Natural killer cell (primary cell): ENCODE results near the gene CHKB. TPM values are rescaled to one million over a fixed set of nuclear protein-coding genes. Genes with fewer than 3 reads are reported as not detected.

Experiments
- ATAC-seq, 3 donors: fragments of 150-1000 bp in 2 of 3; fragments of 200-7000 bp in 1 of 3; cut with Tn5 transposase; 1 replicate in 1 of 3; 2 replicates in 2 of 3; pipeline ENCODE4 v1.10.0; 2021; ENCODE audit warnings: mild to moderate bottlenecking in 2 of 3, moderate library complexity in 2 of 3
- DNase-seq, 2 donors: peaks; one replicate each; pipeline versions ENCODE4 v3.0.0 to v3.0.0-alpha.2; 2013 to 2021; ENCODE audit warnings: mixed read lengths in 1 of 2
- H3K27ac ChIP-seq: one replicate; pipeline ENCODE4 v1.5.1; 2013; ENCODE audit warnings: mild to moderate bottlenecking, low read length
- H3K27me3 ChIP-seq: one replicate; pipeline ENCODE4 v1.6.1; 2013; ENCODE audit warnings: low read length; ENCODE audit not compliant: control insufficient read depth, insufficient read depth
- H3K36me3 ChIP-seq: one replicate; pipeline ENCODE4 v1.6.1; 2013; ENCODE audit warnings: low read length; ENCODE audit not compliant: control insufficient read depth, insufficient read depth
- H3K4me1 ChIP-seq: one replicate; pipeline ENCODE4 v1.6.1; 2013; ENCODE audit warnings: low read length; ENCODE audit not compliant: control insufficient read depth, insufficient read depth
- H3K4me3 ChIP-seq: one replicate; pipeline ENCODE4 v1.5.1; 2013; ENCODE audit warnings: low read length
- H3K9me3 ChIP-seq: one replicate; pipeline ENCODE4 v1.6.1; 2013; ENCODE audit warnings: low read length; ENCODE audit not compliant: control insufficient read depth, insufficient read depth
- H3K27ac Mint-ChIP-seq, 2 donors: one replicate each; pipeline ENCODE4 v1.8.0; 2022; ENCODE audit warnings: mild to moderate bottlenecking in 2 of 2, mixed read lengths in 2 of 2, moderate library complexity in 1 of 2
- H3K27me3 Mint-ChIP-seq, 2 donors: one replicate each; pipeline ENCODE4 v1.8.0; 2022; ENCODE audit warnings: low read depth in 2 of 2, mixed read lengths in 2 of 2
- H3K36me3 Mint-ChIP-seq: one replicate; pipeline ENCODE4 v1.8.0; 2022; ENCODE audit warnings: mixed read lengths
- H3K4me1 Mint-ChIP-seq, 2 donors: one replicate each; pipeline ENCODE4 v1.8.0; 2022; ENCODE audit warnings: mixed read lengths in 2 of 2
- H3K4me3 Mint-ChIP-seq: one replicate; pipeline ENCODE4 v1.8.0; 2022; ENCODE audit warnings: mild to moderate bottlenecking, moderate library complexity, mixed read lengths
- H3K9me3 Mint-ChIP-seq, 2 donors: one replicate each; pipeline ENCODE4 v1.8.0; 2022; ENCODE audit warnings: mixed read lengths in 2 of 2
- CTCF ChIP-seq: fragments of 200-600 bp; IDR thresholded peaks from one replicate; pipeline ENCODE4 v1.8.0; 2022; ENCODE audit warnings: antibody characterized with exemption
- WGBS: methylation state at CpG from one replicate; pipeline ENCODE4 v1.1.7; 2013; ENCODE audit warnings: missing lambda C conversion rate; ENCODE audit not compliant: insufficient coverage; 5-methylcytosine and 5-hydroxymethylcytosine counted together
- intact Hi-C: fragments of 100-400 bp; cut with micrococcal nuclease; formaldehyde crosslinking; loops from one replicate; pipeline ENCODE4 v1.14.2; 2022
- total RNA-seq, 4 donors: library from RNA; stranded (reverse); fragments of 120-200 nt in 1 of 4; gene quantifications; one replicate each; pipeline versions ENCODE4 v1.2.3 to v1.2.4, GENCODE V29; 2013 to 2022

CHKB gene
- total RNA-seq, 3 donors from 2014 or later (not counting 1 experiment from before 2014, with no cell fraction given) = 166 to 204 (median 180) TPM

DNA sequence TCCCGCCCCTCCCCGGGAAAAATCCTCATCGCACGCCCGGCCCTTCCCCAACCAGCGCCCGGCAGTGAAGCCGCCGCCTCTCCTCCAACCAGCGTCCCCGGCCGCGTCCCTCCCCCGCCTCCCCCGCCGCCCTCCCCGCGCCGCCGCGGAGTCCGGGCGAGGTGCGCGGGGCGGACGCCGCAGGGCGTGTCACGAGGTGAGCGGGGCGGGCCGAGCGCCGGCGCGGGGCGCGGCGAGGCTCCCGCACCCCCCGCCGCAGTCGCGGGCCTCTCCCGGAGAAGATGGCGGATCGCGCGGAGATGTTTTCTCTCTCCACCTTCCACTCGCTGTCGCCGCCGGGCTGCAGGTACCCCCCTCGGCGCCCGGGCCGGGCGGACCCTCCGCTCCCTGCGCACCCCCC is 17.9 kb upstream of the CHKB start, which contains the start of gene MAPK8IP2:
MAPK8IP2 (plus strand) TSS at position 256 of the 400 bp plus-strand sequence; CDS start at position 282, 26 bp downstream.
- H3K27ac Mint-ChIP-seq = no peak within 1 kb of the TSS
- peak within 1 kb of the TSS; percentile 74 for H3K4me3 Mint-ChIP-seq
- Histone ChIP-seq H3K27me3 (peaks cover 38% of the 10 kb centered on the region), H3K4me1 (peaks cover 8% of the 10 kb centered on the region), H3K4me3 (no peak within 1 kb of the TSS), H3K27ac (no peak within 1 kb of the TSS), H3K36me3 (no peaks in the 10 kb centered on the region), H3K9me3 (no peaks in the 10 kb centered on the region)
- DNase-seq (peak in 1 of 2 donors; percentile 35), ATAC-seq (peak in 2 of 3 donors; percentile 17 to 40)
- intact Hi-C loops = no loop called here
- H3K9me3 Mint-ChIP-seq = no peaks in the 10 kb centered on the region
- H3K27me3 Mint-ChIP-seq = peaks cover 28 to 36% of the 10 kb centered on the region in 2 donors
- peaks cover 11% of the 10 kb centered on the region for H3K36me3 Mint-ChIP-seq
- no peak for TF ChIP-seq CTCF
- H3K4me1 Mint-ChIP-seq = peaks cover 0 to 10% of the 10 kb centered on the region in 2 donors
- WGBS = 1% methylated on average over 56 of the region's 61 CpGs

- H3K4me3 ChIP-seq = no peak overlapping the region
- H3K4me3 Mint-ChIP-seq = no peak overlapping the region
- peaks cover 33% of the 10 kb centered on the region for H3K27me3 ChIP-seq
- H3K36me3 ChIP-seq = no peaks in the 10 kb centered on the region
- DNase-seq = peak; percentile 70 to 78
- no peaks in the 10 kb centered on the region for H3K9me3 ChIP-seq
- intact Hi-C loops = no loop called here
- H3K36me3 Mint-ChIP-seq = peaks cover 11% of the 10 kb centered on the region
- no peak overlapping the region for H3K27ac ChIP-seq
- H3K27ac Mint-ChIP-seq = no peak overlapping the region
- H3K9me3 Mint-ChIP-seq = no peaks in the 10 kb centered on the region
- peak; percentile 88 to 100 (median 94) for ATAC-seq
- peaks cover 8% of the 10 kb centered on the region for H3K4me1 ChIP-seq
- WGBS = 17% methylated on average over 52 of the region's 52 CpGs
- H3K27me3 Mint-ChIP-seq = peaks cover 28 to 33% of the 10 kb centered on the region in 2 donors
- TF ChIP-seq CTCF = no peak
- peaks cover 0 to 10% of the 10 kb centered on the region in 2 donors for H3K4me1 Mint-ChIP-seq
Observed at GRCh38 chr22:50599816-50600455, 17.3 kb upstream of the CHKB start.

- no peak for ATAC-seq
- Mint-ChIP-seq H3K27ac (no peak overlapping the region), H3K4me1 (peaks cover 0 to 7% of the 10 kb centered on the region in 2 donors)
Observed at GRCh38 chr22:50597097-50597496, 14.4 kb upstream of the CHKB start.

More at GRCh38 chr22:50597097-50597496, 14.4 kb upstream of the CHKB start:
- Mint-ChIP-seq H3K9me3 (no peaks in the 10 kb centered on the region), H3K27me3 (peaks cover 16 to 17% of the 10 kb centered on the region in 2 donors), H3K4me3 (no peak overlapping the region), H3K36me3 (peaks cover 11% of the 10 kb centered on the region)
- no peaks in the 10 kb centered on the region for H3K9me3 ChIP-seq
- DNase-seq = no peak
- intact Hi-C loops = no loop called here
- no peak overlapping the region for H3K27ac ChIP-seq
- no peaks in the 10 kb centered on the region for H3K36me3 ChIP-seq
- WGBS = 93% methylated on average over 5 of the region's 5 CpGs
- H3K4me1 ChIP-seq = peaks cover 8% of the 10 kb centered on the region
- H3K27me3 ChIP-seq = peaks cover 20% of the 10 kb centered on the region
- H3K4me3 ChIP-seq = no peak overlapping the region
- no peak for TF ChIP-seq CTCF
